Fibroblast of skin of abdomen (primary cell): ENCODE results near the gene ADORA2A.
A peak's percentile ranks its signal among the peaks of the same experiment; 100 is the strongest.

Experiments
- DNase-seq: peaks from one replicate; pipeline ENCODE4 v3.0.0-alpha.2; 2013

Gene ADORA2A

GRCh38 chr22:24433001-24433827, 5.8 kb downstream of the ADORA2A start:
- no peak for DNase-seq

GRCh38 chr22:24433828-24434470, 6.5 kb downstream of the ADORA2A start:
- DNase-seq = peak; percentile 25

- no peak for DNase-seq
Observed at GRCh38 chr22:24434471-24435322, 7.3 kb downstream of the ADORA2A start.

- DNase-seq = no peak
Observed at GRCh38 chr22:24435323-24435645, 7.9 kb downstream of the ADORA2A start.

- no peak for DNase-seq
Observed at GRCh38 chr22:24435861-24436371, 8.5 kb downstream of the ADORA2A start.

GRCh38 chr22:24436553-24436952, 9.2 kb downstream of the ADORA2A start:
- no peak for DNase-seq

GRCh38 chr22:24437091-24437490, 9.7 kb downstream of the ADORA2A start:
- no peak for DNase-seq

- DNase-seq = no peak
Observed at GRCh38 chr22:24437741-24438328, 10.4 kb downstream of the ADORA2A start.

GRCh38 chr22:24440270-24440717, 12.9 kb downstream of the ADORA2A start:
- DNase-seq = no peak

GRCh38 chr22:24440718-24441405, 13.5 kb downstream of the ADORA2A start:
- no peak for DNase-seq

- no peak for DNase-seq
Observed at GRCh38 chr22:24441406-24442351, 14.3 kb downstream of the ADORA2A start.

- DNase-seq = no peak
Observed at GRCh38 chr22:24442352-24442744, 14.9 kb downstream of the ADORA2A start.

- no peak for DNase-seq
Observed at GRCh38 chr22:24443668-24444067, 16.3 kb downstream of the ADORA2A start.

GRCh38 chr22:24444251-24444650, 16.9 kb downstream of the ADORA2A start:
- DNase-seq = no peak

- DNase-seq = no peak
Observed at GRCh38 chr22:24444729-24445466, 17.5 kb downstream of the ADORA2A start.

GRCh38 chr22:24445481-24446259, 18.3 kb downstream of the ADORA2A start:
- DNase-seq = no peak

- no peak for DNase-seq
Observed at GRCh38 chr22:24446260-24446611, 18.8 kb downstream of the ADORA2A start.

GRCh38 chr22:24450610-24451009, 23.2 kb downstream of the ADORA2A start:
- DNase-seq = no peak

GRCh38 chr22:24451162-24451561, 23.8 kb downstream of the ADORA2A start:
- no peak for DNase-seq
